ENCODE measurements around the gene SRD5A3.
A peak's percentile ranks its signal among the peaks of the same experiment; 100 is the strongest.

Gene SRD5A3

GRCh38 chr4:55345980-55346850, at the start of gene SRD5A3:
Gene SRD5A3, plus strand, starts transcription at chr4:55346242. Its CDS starts 95 bp downstream, at chr4:55346337.
- intact Hi-C loops (cut with DNase I) = loop anchor here (2.0 kb wide), 2 partner anchors 51 to 201 kb away; partner anchors contain the start of gene CLOCK
- DNase-seq = peak; percentile 60 to 95 (median 86)

DNA sequence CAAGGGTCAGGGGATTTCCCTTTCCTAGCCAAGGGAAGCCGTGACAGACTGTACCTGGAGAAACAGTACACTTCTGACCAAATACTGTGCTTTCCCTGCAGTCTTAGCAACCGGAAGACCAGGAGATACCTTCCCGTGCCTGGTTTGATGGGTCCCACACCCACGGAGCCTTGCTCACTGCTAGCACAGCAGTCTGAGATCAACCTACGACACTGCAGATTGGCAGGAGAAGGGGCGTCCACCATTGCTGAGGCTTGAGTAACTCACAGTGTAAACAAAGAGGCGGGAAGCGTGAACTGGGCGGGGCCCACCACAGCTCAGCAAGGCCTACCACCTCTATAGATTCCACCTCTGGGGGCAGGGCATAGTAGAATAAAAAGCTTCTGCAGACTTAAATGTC, 48.7 kb upstream of the SRD5A3 start:
- DNase-seq = no peak
- intact Hi-C loops (cut with DNase I) = no loop called here

- intact Hi-C loops (cut with DNase I) = no loop called here
- no peak for DNase-seq
Measured at GRCh38 chr4:55303760-55304165, 42.3 kb upstream of the SRD5A3 start.

GRCh38 chr4:55304303-55304702, 41.7 kb upstream of the SRD5A3 start:
- intact Hi-C loops (cut with DNase I) = no loop called here
- no peak for DNase-seq

DNA sequence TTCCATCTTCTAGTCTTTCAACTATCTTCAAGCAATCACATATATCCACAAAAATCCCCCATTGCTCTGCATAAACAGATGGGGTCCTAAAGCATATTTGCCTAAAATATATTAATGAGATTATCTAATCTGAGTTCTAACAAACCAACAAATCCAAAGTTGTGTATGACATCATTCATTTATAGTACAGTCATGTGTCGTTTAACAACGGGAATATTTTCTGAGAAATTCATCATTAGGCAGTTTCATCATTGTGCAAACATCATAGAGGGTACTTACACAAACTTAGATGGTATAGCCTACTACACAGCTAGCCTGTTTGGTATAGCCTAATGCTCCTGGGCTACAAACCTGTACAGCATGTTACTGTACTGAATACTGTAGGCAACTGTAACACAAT, 38.0 kb upstream of the SRD5A3 start:
- DNase-seq = no peak
- intact Hi-C loops (cut with DNase I) = no loop called here

DNA sequence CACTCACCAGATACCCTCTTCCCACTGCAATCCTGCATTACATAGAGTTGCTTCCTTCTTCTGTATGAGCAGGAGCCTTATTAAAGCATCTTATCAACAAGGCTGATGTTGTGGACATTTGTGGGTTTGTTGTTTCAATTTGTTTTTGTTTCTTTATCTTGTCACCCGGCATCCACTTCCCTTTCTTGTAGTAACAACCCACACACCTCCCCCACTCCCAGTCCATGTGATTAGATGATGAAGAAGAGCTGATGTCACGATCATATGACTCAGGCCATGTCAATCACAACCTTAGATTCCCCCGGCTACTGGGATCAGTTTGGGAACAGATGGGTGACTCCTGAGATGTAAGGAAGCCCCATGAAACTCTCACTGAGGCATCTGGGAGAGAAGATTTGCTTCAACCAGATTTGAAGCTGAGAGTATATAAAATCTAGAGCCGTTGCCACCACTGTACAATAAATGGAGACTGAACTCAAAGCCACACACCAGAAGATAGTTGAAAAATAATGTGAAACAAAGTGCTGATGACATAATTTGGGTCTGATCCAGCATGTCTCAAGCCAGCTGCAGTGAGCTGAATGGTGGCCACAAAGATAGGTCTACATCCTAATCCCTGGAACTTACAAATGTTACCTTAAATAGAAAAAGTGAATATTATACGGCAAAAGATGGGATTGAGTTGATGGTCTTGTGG, 34.1 kb upstream of the SRD5A3 start:
- intact Hi-C loops (cut with DNase I) = loop anchor here (10.0 kb wide), 1 partner anchor 217 kb away; no protein-coding TSS in a partner anchor

GRCh38 chr4:55312489-55313101, 33.4 kb upstream of the SRD5A3 start:
- peak in 35 of 42 donors; percentile 13 to 81 (median 46) for DNase-seq

More for the DNA sequence above, 34.1 kb upstream of the SRD5A3 start:
- DNase-seq = peak in 39 of 42 donors; percentile 6 to 91 (median 63)

DNA sequence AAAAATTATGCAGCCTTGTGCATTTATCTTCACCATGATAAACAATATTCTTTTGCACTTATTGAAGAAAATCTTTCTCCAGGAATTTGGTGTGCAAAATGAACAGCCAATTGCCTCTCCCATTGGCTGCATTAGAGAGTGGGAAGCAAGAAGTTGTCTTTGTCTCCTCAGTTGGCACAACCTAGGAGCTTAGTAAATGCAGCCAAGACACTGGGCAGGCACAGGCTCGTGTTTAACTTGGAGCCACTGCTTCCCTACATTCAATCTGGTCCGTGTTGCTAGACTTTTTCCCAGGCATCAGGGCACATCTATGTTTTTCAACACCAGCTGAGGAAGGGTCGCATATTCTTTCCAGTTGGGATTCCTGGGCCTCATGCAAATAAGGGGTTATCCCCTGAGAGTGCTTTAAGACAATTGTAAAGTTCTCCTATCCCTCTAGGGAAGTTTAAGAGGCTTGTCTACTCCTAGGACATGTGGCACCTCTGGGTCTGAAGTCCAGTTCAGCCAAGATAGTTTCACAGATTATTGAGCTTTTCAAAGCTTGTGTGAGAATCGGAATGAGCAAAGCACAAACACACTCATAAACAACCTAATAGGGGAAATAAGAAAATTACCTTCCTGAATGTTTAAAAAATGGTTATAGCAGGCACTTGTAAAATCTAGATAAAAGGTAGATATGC, 31.8 kb upstream of the SRD5A3 start:
- intact Hi-C loops (cut with DNase I) = loop anchor here (10.0 kb wide), 1 partner anchor 219 kb away; no protein-coding TSS in a partner anchor

More at GRCh38 chr4:55312489-55313101, 33.4 kb upstream of the SRD5A3 start:
- intact Hi-C loops (cut with DNase I) = loop anchor here (10.0 kb wide), 1 partner anchor 218 kb away; no protein-coding TSS in a partner anchor

DNA sequence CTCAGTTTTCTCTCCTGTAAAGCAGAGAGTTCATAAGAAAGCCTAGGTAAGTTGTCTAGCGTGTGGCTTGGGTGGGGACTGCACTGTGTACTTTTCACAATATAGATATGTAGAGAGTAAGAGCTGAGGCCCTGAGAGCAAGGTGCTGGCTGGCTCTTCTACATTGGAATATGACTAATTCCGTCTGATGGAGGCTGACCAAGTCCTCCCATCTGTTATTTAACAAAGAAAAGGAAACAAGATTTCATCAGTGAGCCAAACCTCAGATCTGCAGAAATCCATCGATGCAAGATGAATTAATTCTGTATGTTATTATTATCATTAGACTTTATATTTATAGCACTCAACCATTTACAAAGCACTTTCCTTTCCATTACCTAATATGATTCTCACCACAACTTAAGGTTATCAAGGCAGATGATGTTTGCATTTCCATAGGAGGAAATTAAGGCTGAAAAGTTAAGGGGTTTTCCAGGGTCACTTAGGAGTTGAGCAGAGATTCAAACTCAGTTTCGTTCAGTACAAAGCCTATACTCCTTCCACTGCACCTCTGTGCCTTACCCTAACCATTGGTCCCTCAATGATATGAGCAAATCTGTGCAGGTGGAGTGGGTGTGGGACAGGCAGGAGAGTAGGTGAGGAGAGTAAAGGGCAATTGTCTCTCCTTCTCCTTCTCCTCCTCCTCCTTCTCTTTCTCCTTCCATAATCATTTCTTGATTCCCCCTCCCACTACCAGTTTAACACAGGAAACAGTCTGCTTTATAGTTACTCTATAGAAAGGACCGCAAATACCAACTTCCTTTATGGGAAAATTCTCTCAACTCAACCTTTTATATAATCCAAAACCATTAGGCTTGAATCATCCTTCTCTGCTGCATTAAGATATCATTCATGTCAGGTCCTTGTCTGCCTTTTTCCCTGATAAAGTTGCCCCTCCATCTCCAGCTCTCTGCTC, 27.6 kb upstream of the SRD5A3 start:
- no peak for DNase-seq
- intact Hi-C loops (cut with DNase I) = loop anchor here (10.0 kb wide), 1 partner anchor 224 kb away; no protein-coding TSS in a partner anchor

More for the DNA sequence above, 31.8 kb upstream of the SRD5A3 start:
- DNase-seq = peak in 7 of 42 donors; percentile 7 to 28 (median 15)

- intact Hi-C loops (cut with DNase I) = loop anchor here (5.0 kb wide), 1 partner anchor 349 kb away; no protein-coding TSS in a partner anchor
- peak in 39 of 42 donors; percentile 37 to 96 (median 80) for DNase-seq
Measured at GRCh38 chr4:55321707-55322264, 24.3 kb upstream of the SRD5A3 start.

- no peak for DNase-seq
- intact Hi-C loops (cut with DNase I) = loop anchor here (5.0 kb wide), 1 partner anchor 351 kb away; no protein-coding TSS in a partner anchor
Measured at GRCh38 chr4:55323375-55323774, 22.7 kb upstream of the SRD5A3 start.

DNA sequence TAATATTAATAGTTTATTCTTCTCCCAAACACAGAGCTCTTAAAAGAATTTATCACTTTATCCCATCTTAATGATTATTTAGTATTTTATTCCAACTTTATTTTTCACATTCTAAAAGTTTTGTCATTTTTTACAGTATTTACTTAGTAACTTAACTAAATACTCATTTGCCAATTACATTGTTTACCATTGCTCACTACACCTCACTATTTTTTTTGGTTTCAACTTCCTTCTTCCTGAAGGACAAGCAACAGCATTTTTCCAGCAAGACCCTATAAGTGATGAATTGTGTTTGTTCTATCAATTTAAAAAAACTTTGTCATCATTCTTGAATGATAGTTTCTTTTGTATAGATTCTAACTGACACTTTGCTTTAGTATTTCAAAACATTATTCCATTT, 19.4 kb upstream of the SRD5A3 start:
- intact Hi-C loops (cut with DNase I) = no loop called here
- no peak for DNase-seq

DNA sequence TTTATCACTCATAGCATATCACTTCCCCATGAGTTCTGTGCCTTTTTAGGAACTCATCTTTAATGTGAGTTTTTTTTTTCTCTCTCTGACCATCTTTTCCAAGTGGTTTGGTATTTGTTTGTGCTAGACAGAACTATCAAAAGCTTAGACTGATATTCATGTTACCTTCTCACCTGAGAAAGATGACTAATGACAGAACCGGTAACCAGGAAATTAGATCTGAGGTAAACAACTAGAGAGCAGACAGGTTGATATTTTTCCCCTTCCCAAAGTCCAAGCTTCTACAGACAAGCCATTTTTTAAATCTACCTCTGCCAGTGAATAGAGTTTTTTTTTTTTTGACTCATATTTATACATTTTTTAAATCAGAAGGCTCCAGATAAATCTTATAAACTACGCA, 17.0 kb upstream of the SRD5A3 start:
- intact Hi-C loops (cut with DNase I) = no loop called here
- no peak for DNase-seq

DNA sequence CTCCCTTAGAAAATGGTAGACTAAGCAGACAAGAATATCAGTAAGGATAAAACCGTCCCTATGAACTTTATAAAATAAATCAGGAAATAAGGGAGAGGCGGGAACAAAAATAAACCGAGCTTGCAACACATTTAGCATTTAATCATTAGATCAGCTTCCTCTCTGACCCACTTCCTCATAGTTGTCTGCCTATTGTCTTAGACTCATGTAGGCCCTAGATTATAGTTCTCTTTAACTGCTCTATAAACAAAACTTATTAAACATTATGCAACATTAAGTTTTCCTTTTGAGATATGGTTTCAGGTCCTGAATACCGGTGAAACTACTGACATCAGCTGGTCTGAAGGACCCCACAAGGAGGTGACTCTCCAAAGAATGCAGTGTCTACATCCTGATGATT, 15.8 kb upstream of the SRD5A3 start:
- no peak for DNase-seq
- intact Hi-C loops (cut with DNase I) = no loop called here

- no peak for DNase-seq
- intact Hi-C loops (cut with DNase I) = no loop called here
Measured at GRCh38 chr4:55336138-55337034, 9.7 kb upstream of the SRD5A3 start.

GRCh38 chr4:55337944-55338343, 8.1 kb upstream of the SRD5A3 start:
- intact Hi-C loops (cut with DNase I) = no loop called here
- no peak for DNase-seq
